VCaP (cell line): ENCODE measurements around the gene JPH3.
"Not testable (repeated sequence)": the region's sequence is repeated elsewhere in the genome, so short reads cannot be mapped to it uniquely, and the experiment has no call there.

Experiments
- H3K27ac ChIP-seq: fragments of 450-650 bp; 2 replicates; pipeline ENCODE4 v1.5.1; 2017
- TF ChIP-seq, protein P1 (sequence below): fragments of 450-650 bp; conservative IDR thresholded peaks from 2 replicates; pipeline ENCODE4 v1.5.1; 2017; ENCODE audit warnings: mild to moderate bottlenecking, moderate library complexity

JPH3 gene

GRCh38 chr16:87712184-87712762 lies 110.0 kb downstream of the JPH3 start:
- H3K27ac ChIP-seq = no peak overlapping the region

GRCh38 chr16:87713451-87714229 lies 111.3 kb downstream of the JPH3 start:
- TF ChIP-seq, protein P1, sequence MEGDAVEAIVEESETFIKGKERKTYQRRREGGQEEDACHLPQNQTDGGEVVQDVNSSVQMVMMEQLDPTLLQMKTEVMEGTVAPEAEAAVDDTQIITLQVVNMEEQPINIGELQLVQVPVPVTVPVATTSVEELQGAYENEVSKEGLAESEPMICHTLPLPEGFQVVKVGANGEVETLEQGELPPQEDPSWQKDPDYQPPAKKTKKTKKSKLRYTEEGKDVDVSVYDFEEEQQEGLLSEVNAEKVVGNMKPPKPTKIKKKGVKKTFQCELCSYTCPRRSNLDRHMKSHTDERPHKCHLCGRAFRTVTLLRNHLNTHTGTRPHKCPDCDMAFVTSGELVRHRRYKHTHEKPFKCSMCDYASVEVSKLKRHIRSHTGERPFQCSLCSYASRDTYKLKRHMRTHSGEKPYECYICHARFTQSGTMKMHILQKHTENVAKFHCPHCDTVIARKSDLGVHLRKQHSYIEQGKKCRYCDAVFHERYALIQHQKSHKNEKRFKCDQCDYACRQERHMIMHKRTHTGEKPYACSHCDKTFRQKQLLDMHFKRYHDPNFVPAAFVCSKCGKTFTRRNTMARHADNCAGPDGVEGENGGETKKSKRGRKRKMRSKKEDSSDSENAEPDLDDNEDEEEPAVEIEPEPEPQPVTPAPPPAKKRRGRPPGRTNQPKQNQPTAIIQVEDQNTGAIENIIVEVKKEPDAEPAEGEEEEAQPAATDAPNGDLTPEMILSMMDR = no peak
- H3K27ac ChIP-seq = no peak overlapping the region

More at GRCh38 chr16:87712184-87712762, 110.0 kb downstream of the JPH3 start:
- TF ChIP-seq, protein P1 = no peak

DNA sequence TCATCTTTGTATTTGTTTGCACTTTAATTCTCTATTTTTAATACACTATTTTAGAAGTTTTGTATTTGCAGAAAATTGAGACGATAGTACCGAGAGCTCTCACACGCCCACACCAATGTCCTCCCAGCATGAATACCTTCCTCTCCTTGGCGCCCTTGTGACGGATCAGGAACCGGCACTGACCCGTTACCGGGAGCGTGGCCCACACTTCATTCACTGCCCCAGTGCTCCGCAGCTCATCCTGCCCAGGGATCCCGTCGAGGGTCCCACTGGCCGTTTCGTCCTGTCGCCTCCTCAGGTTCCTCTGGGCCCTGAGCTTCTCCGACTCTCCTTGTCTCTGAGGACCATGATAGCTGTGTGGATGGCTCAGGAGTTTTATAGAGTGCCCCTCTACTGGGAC lies 112.9 kb downstream of the JPH3 start:
- no peak overlapping the region for H3K27ac ChIP-seq
- TF ChIP-seq, protein P1 = no peak

- no peak overlapping the region for H3K27ac ChIP-seq
- TF ChIP-seq, protein P1 = no peak
Measured at GRCh38 chr16:87715658-87716057, 113.3 kb downstream of the JPH3 start.

DNA sequence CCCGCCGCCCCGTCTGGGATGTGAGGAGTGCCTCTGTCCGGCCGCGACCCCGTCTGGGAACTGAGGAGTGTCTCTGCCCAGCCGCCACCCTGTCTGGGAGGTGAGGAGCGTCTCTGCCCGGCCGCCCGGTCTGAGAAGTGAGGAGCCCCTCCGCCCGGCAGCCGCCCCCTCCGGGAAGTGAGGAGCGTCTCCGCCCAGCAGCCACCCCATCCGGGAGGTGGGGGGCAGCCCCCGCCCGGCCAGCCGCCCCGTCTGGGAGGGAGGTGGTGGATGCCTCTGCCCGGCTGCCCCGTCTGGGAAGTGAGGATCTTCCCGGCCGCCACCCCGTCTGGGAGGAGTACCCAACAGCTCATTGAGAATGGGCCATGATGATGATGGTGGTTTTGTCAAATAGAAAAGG lies 116.5 kb downstream of the JPH3 start:
- not testable (repeated sequence) for H3K27ac ChIP-seq

GRCh38 chr16:87720446-87720845 lies 118.1 kb downstream of the JPH3 start:
- H3K27ac ChIP-seq = no peak overlapping the region
- TF ChIP-seq, protein P1 = no peak

GRCh38 chr16:87721622-87722585 lies 119.6 kb downstream of the JPH3 start:
- no peak overlapping the region for H3K27ac ChIP-seq

More at GRCh38 chr16:87721622-87722585, 119.6 kb downstream of the JPH3 start:
- TF ChIP-seq, protein P1 = no peak
